AG04449 (cell line): ENCODE data around the gene AKR1C4.

Experiments used
- CTCF ChIA-PET: fragments of 350-600 bp; formaldehyde crosslinking; extraction: SDS; loops from one replicate; lab custom pipeline; 2021; ENCODE audit warnings: antibody characterized with exemption; lab: Yijun Ruan, JAX
- POLR2A ChIA-PET: fragments of 400-600, 350-600 bp; formaldehyde crosslinking; extraction: SDS; loops from one replicate; lab custom pipeline; 2020; ENCODE audit warnings: antibody characterized with exemption, inconsistent platforms; lab: Yijun Ruan, JAX
- DNase-seq: peaks from one replicate; pipeline ENCODE4 v3.0.0-alpha.2; 2010; ENCODE audit warnings: low read depth, low spot score
- H3K4me3 ChIP-seq: 2 replicates; pipeline ENCODE4 v1.5.1; 2011; ENCODE audit warnings: low read depth, mild to moderate bottlenecking, control low read depth, low read length
- CTCF ChIP-seq: IDR thresholded peaks from one replicate; pipeline ENCODE4 v1.5.1; 2011; ENCODE audit warnings: mild to moderate bottlenecking, moderate library complexity, low read length, control low read depth, inconsistent platforms; ENCODE audit not compliant: insufficient read depth; ENCODE audit errors: missing control alignments

AKR1C4 gene

DNA sequence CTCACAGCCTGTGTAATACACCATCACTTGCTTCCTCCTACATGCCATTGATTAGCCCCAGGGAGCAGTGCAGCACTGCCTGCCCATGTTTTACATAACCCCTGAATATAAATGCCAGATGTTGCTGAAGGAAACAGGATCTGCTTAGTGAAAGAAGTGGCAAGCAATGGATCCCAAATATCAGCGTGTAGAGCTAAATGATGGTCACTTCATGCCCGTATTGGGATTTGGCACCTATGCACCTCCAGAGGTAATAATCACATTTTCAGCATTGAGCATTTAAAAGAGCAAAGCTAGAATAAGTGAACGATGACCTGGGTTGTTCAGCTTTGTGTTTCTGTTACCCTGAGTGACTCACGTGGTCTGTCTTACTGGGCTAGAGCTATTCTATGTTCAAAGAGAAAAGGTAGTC lies at the start of gene AKR1C4:
AKR1C4 (plus strand) TSS at position 136 of the 412 bp plus-strand sequence; CDS start at position 167, 31 bp downstream.
- TF ChIP-seq CTCF = no peak
- POLR2A ChIA-PET = no interaction called here
- CTCF ChIA-PET = no interaction called here
- no peak for DNase-seq
- no peak within 1 kb of the TSS for H3K4me3 ChIP-seq

DNA sequence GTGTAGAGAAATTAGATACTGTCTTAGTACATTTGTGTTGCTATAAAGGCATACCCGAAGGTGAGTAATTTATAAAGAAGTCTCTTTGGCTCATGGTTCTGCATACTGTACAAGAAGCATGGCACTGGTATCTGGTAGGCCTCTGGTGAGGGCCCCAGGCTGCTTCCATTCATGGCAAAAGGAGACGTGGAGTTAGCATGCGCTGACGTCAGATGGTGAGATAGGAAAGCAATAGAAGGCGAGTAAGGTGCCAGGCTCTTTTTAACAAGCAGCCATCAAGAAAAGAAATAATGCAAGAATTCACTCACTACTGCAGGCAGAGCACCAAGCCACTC lies 49.8 kb upstream of the AKR1C4 start:
- H3K4me3 ChIP-seq = no peak overlapping the region
- DNase-seq = no peak
- ChIA-PET POLR2A (no interaction called here), CTCF (no interaction called here)
- no peak for TF ChIP-seq CTCF

DNA sequence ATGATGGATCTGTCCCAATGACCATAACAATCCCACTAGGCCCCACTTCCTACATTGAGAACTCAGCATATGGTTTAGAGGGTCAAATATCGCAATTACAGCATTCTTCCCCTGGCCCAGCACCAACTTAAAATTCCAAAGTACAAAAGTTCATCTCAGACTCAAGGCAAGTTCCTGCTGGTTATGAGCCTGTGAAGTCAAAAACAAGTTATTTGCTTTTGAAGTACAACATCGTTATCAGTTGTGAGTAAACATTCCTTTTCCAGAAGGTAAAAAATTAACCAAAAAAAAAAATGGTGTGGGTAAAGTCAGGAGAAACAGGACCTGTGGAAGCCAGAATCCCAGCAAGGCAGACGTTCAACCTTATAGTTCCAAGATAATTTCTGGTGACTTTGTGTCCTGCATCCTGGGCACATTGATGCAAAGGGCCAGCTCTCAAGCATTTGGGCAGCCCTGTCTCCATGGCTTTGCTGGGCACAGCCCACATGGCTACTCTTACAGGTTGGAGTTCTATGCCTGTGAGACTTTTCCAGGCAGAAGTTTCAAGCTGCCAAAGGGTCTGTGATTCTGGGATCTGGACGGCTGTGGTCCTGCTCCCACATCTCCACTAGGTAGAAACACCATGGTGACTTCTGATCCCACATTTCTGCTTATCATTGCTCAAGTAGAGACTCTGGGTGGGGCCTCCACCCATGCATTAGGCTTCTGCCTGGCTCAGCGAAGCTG lies 49.2 kb upstream of the AKR1C4 start:
- no peak overlapping the region for H3K4me3 ChIP-seq
- TF ChIP-seq CTCF = no peak
- no peak for DNase-seq
- ChIA-PET POLR2A (no interaction called here), CTCF (no interaction called here)

DNA sequence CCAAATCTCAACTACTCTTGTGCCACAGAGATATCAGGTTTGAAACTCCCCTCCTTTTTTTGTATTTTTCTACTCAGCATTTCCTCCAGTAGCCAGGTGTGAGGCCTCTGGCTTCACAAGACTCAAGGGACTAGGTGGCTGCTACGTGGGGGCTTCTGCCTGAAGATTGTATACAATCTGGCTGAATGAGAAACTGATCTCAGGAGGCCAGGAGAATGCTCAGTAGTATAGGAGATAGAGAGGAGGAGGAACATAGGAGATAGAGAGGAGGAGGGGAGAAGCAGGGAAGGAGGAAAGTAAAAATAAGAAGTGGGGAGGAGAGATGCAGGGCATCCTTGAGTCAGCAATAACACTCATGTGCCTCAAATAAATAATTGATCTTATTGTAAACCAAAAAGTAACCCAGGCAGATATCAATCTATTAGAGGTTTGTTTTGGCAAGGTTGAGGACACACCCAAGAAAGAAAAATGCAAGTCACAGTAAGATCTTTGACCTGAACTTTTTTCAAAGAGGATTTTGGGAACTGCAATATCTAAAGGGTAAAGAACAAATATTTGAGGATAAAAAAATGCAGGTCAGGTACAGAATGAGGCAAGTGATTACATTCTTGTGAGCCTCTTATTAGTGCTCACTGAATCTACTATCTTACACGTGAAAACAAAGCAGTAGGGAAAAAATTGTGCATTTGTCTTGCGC lies 48.5 kb upstream of the AKR1C4 start:
- no peak overlapping the region for H3K4me3 ChIP-seq
- ChIA-PET POLR2A (no interaction called here), CTCF (no interaction called here)
- no peak for TF ChIP-seq CTCF
- DNase-seq = no peak

GRCh38 chr10:5148678-5149032 lies 48.0 kb upstream of the AKR1C4 start:
- ChIA-PET POLR2A (no interaction called here), CTCF (no interaction called here)
- no peak for DNase-seq
- no peak overlapping the region for H3K4me3 ChIP-seq
- TF ChIP-seq CTCF = no peak

GRCh38 chr10:5151076-5151475 lies 45.6 kb upstream of the AKR1C4 start:
- DNase-seq = no peak
- POLR2A ChIA-PET = no interaction called here

More at GRCh38 chr10:5151076-5151475, 45.6 kb upstream of the AKR1C4 start:
- H3K4me3 ChIP-seq = no peak overlapping the region
- CTCF ChIA-PET = no interaction called here
- TF ChIP-seq CTCF = no peak
